SKM-1 treated with dmso at 0.1 percent for 144 hours (cell line): ENCODE measurements around the gene BLVRA.

Source experiments
- DNase-seq: peaks from one replicate; lab custom pipeline; 2025; ENCODE audit not compliant: unreplicated experiment; lab: John Stamatoyannopoulos, UW

Gene BLVRA

GRCh38 chr7:43855176-43855575 lies 96.7 kb downstream of the BLVRA start:
- DNase-seq: no peak

- DNase-seq: no peak
Measured at GRCh38 chr7:43856316-43856715, 97.8 kb downstream of the BLVRA start.
